Measurements from ENCODE around the gene SCAI. TPM values are rescaled to one million over a fixed set of nuclear protein-coding genes. Genes with fewer than 3 reads are reported as not detected.

SCAI gene
- total and polyA plus RNA-seq, 9 donors, result 3.1 to 13.3 (median 9.2) TPM

DNA sequence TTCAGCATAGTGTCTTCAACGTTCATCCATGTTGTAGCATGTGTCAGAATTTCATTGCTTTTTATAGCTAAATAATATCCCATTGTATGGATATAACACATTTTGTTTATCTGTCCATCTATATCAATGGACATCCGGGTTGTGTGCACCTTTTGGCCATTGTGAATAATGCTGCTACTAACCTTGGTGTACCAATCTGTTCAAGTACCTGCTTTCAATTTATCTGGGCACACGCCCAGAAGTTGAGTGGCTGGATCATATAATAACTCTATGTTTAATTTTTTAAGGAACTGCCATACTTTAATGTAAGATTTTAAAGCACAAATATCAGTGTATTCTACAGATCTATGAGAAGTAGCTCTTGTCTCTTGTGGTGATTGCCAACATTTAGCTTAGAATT lies 43.5 kb downstream of the SCAI start:
- no peak for DNase-seq
- Histone ChIP-seq H3K36me3 (no peaks in the 10 kb centered on the region), H3K27ac (no peak overlapping the region), H3K4me1 (ENCODE audit: insufficient read depth) (peaks cover 4% of the 10 kb centered on the region), H3K9me3 (no peaks in the 10 kb centered on the region), H3K27me3 (no peaks in the 10 kb centered on the region), H3K4me3 (no peak overlapping the region)
- TF ChIP-seq POLR2A (IDR thresholded peaks at IDR 0.05), result no peak
- TF ChIP-seq, protein P1, sequence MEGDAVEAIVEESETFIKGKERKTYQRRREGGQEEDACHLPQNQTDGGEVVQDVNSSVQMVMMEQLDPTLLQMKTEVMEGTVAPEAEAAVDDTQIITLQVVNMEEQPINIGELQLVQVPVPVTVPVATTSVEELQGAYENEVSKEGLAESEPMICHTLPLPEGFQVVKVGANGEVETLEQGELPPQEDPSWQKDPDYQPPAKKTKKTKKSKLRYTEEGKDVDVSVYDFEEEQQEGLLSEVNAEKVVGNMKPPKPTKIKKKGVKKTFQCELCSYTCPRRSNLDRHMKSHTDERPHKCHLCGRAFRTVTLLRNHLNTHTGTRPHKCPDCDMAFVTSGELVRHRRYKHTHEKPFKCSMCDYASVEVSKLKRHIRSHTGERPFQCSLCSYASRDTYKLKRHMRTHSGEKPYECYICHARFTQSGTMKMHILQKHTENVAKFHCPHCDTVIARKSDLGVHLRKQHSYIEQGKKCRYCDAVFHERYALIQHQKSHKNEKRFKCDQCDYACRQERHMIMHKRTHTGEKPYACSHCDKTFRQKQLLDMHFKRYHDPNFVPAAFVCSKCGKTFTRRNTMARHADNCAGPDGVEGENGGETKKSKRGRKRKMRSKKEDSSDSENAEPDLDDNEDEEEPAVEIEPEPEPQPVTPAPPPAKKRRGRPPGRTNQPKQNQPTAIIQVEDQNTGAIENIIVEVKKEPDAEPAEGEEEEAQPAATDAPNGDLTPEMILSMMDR (IDR thresholded peaks at IDR 0.05), result no peak
- no peak for TF ChIP-seq EP300 (IDR thresholded peaks at IDR 0.05)
- intact Hi-C loops (cut with DNase I), result no loop called here
- 66 to 76% (median 68%) methylated on average over 3 of the region's 3 CpGs for WGBS, 3 donors

DNA sequence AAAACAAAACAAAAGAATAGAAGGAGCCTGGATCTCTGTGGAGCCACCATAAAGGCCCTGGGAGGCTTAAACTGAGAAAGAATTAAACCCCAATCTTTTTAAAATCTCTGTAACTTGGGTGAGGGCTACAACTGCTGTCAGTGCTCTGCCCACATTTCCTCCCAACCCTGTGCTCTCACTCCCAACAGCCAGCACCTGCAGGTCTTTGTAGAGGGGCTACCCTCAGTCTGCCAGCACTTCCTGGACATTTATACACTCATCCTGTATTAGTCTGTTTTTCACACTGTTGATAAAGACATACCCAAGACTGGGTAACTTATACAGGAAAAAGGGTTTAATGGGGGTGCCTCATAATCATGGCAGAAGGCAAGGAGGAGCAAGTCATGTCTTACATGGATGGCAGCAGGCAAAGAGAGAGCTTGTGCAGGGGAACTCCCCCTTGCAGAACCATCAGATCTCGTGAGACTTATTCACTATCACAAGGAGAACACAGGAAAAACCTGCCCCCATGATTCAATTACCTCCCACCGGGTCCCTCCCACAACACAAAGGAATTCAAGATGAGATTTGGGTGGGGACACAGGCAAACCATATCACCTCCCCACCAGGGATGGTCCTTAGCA lies 47.4 kb downstream of the SCAI start:
- no peak overlapping the region for H3K27ac ChIP-seq
- intact Hi-C loops (cut with DNase I), result no loop called here
- H3K36me3 ChIP-seq, result no peaks in the 10 kb centered on the region
- peaks cover 4% of the 10 kb centered on the region for H3K4me1 ChIP-seq (ENCODE audit: insufficient read depth)
- no peak overlapping the region for H3K4me3 ChIP-seq
- no peak for TF ChIP-seq EP300 (IDR thresholded peaks at IDR 0.05)
- TF ChIP-seq POLR2A (IDR thresholded peaks at IDR 0.05), result no peak
- TF ChIP-seq, protein P1 (IDR thresholded peaks at IDR 0.05), result no peak
- DNase-seq, result no peak
- WGBS, 3 donors, result 88 to 96% (median 96%) methylated on average over 2 of the region's 2 CpGs
- no peaks in the 10 kb centered on the region for H3K27me3 ChIP-seq
- H3K9me3 ChIP-seq, result no peaks in the 10 kb centered on the region

DNA sequence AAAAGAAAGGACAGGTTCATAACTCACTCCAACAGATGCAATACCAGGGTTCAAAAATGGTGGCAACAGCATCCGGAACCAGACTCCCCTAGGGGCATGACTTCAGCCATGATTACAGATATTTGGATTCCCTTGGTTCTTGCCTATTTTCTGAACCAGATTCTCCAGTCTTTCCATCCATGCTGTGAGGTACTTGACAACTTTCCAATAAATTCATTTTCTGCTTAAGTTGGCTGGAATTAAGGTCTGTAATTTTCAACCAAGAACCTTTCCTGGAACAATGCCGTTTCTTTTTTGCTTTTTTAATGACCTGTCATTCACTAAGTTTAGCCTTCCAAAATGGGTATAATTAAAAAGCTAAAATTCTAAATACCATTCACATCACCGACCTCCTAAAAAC lies 52.2 kb downstream of the SCAI start:
- DNase-seq, result no peak
- 81 to 83% (median 81%) methylated on average over 3 of the region's 3 CpGs for WGBS, 3 donors

DNA sequence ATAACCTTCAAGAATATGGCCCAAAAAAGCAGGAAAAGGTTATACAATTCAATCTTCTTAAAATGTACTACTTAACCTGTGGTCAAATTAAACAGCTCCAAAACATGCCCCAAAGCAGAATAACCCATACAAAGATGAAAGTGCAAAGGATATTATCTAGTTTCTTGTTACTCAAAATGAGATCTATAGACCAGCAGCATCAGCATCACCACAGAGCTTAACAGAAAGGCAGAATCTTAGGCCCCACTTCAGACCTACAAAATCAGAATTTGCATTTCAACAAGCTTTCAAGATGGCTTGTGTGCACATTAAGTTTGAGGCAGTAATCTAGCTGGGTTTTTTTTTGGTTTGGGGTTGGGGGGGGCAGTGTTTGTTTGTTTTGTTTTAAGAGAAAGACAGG lies 54.0 kb downstream of the SCAI start:
- no peaks in the 10 kb centered on the region for H3K36me3 ChIP-seq
- intact Hi-C loops (cut with DNase I), result no loop called here
- DNase-seq, result no peak
- no peak overlapping the region for H3K4me3 ChIP-seq
- H3K9me3 ChIP-seq, result no peaks in the 10 kb centered on the region
- H3K27ac ChIP-seq, result no peak overlapping the region
- TF ChIP-seq, protein P1 (IDR thresholded peaks at IDR 0.05), result no peak
- TF ChIP-seq POLR2A (IDR thresholded peaks at IDR 0.05) (no peak), EP300 (IDR thresholded peaks at IDR 0.05) (no peak)
- no peaks in the 10 kb centered on the region for H3K27me3 ChIP-seq
- H3K4me1 ChIP-seq (ENCODE audit: insufficient read depth), result no peaks in the 10 kb centered on the region

More for the DNA sequence above, 52.2 kb downstream of the SCAI start:
- TF ChIP-seq EP300 (IDR thresholded peaks at IDR 0.05), result no peak
- Histone ChIP-seq H3K27ac (no peak overlapping the region), H3K36me3 (no peaks in the 10 kb centered on the region), H3K4me3 (no peak overlapping the region), H3K4me1 (ENCODE audit: insufficient read depth) (no peaks in the 10 kb centered on the region), H3K27me3 (no peaks in the 10 kb centered on the region), H3K9me3 (no peaks in the 10 kb centered on the region)
- intact Hi-C loops (cut with DNase I), result no loop called here

DNA sequence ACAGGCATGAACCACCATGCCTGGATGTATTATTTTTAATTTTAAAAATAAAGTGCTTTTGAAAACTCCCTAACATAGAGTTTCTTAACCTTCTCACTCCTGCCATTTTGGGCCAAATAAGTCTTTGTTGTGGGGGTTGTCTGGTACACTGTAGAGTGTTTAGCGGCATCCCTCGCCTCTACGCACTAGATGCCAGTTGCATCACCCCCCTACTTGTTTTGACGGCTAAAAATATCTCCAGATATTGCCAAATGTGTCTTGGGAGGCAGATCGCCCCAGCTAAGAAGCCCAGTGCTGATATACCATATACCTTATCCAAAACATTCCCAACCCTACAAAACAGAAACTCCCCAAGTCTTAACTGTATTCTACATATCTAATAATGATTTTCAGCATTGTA lies 54.6 kb downstream of the SCAI start:
- H3K27ac ChIP-seq, result no peak overlapping the region

More for the DNA sequence above, 54.6 kb downstream of the SCAI start:
- H3K4me1 ChIP-seq (ENCODE audit: insufficient read depth), result no peaks in the 10 kb centered on the region
- H3K36me3 ChIP-seq, result no peaks in the 10 kb centered on the region
- DNase-seq, result no peak
- intact Hi-C loops (cut with DNase I), result no loop called here
- WGBS, 3 donors, result 86 to 90% (median 88%) methylated on average over 5 of the region's 5 CpGs
- TF ChIP-seq POLR2A (IDR thresholded peaks at IDR 0.05), result no peak
- TF ChIP-seq, protein P1 (IDR thresholded peaks at IDR 0.05), result no peak
- no peak for TF ChIP-seq EP300 (IDR thresholded peaks at IDR 0.05)
- H3K27me3 ChIP-seq, result no peaks in the 10 kb centered on the region
- H3K4me3 ChIP-seq, result no peak overlapping the region
- no peaks in the 10 kb centered on the region for H3K9me3 ChIP-seq

Data from ovary (tissue), 9 donors.